ENCODE results near the gene FOXRED2. TPM values are rescaled to one million over a fixed set of nuclear protein-coding genes. Genes with fewer than 3 reads are reported as not detected.

FOXRED2 gene
- polyA plus RNA-seq, 1 donor from 2014 or later = 7.9 TPM

GRCh38 chr22:36478966-36479365 is 27.9 kb downstream of the FOXRED2 start:
- H3F3A ChIP-seq (ENCODE audit: insufficient read depth, low read length, poor library complexity, severe bottlenecking) = no peaks in the 10 kb centered on the region
- H3K79me2 ChIP-seq (replicated peaks; ENCODE audit: insufficient read depth, low read length) = peaks cover 6% of the 10 kb centered on the region
- peaks cover 5% of the 10 kb centered on the region for H3K36me3 ChIP-seq (ENCODE audit: insufficient read depth, low read length)
- H3K4me2 ChIP-seq (ENCODE audit: low read length) = no peak overlapping the region
- H3K27me3 ChIP-seq (ENCODE audit: insufficient read depth, low read depth, low read length) = no peaks in the 10 kb centered on the region
- no peaks in the 10 kb centered on the region for H3K9me2 ChIP-seq (ENCODE audit: insufficient read depth, low read length)
- H4K20me1 ChIP-seq (ENCODE audit: insufficient read depth) = no peaks in the 10 kb centered on the region
- no peak overlapping the region for H2AFZ ChIP-seq (ENCODE audit: low read depth, low read length)
- no peaks in the 10 kb centered on the region for H3K9me3 ChIP-seq (ENCODE audit: low read length)
- no peak overlapping the region for H3K27ac ChIP-seq (ENCODE audit: low read length)
- TF ChIP-seq CTCF (IDR thresholded peaks at IDR 0.05; ENCODE audit: poor library complexity, severe bottlenecking) (no peak), REST (IDR thresholded peaks at IDR 0.05; ENCODE audit: borderline replicate concordance) (no peak), EP300 (conservative IDR thresholded peaks at IDR 0.05; ENCODE audit: poor library complexity, severe bottlenecking) (no peak), POLR2AphosphoS5 (IDR thresholded peaks at IDR 0.05) (no peak), MXI1 (conservative IDR thresholded peaks at IDR 0.05; ENCODE audit: poor library complexity, severe bottlenecking) (no peak), EZH2 (IDR thresholded peaks at IDR 0.05; ENCODE audit: borderline replicate concordance, insufficient read depth, low read length, poor library complexity, severe bottlenecking) (no peak), SMC3 (conservative IDR thresholded peaks at IDR 0.05; ENCODE audit: poor library complexity) (no peak), RAD21 (conservative IDR thresholded peaks at IDR 0.05) (no peak), TAF1 (IDR thresholded peaks at IDR 0.05; ENCODE audit: low read depth) (no peak)
- H3K9ac ChIP-seq (ENCODE audit: low read length) = no peak overlapping the region
- no peak overlapping the region for H3K4me3 ChIP-seq (ENCODE audit: low read length)

GRCh38 chr22:36475341-36475740 is 31.5 kb downstream of the FOXRED2 start:
- H2AFZ ChIP-seq (ENCODE audit: low read depth, low read length) = no peak overlapping the region
- H3K27ac ChIP-seq (ENCODE audit: low read length) = no peak overlapping the region
- H3K36me3 ChIP-seq (ENCODE audit: insufficient read depth, low read length) = peaks cover 5% of the 10 kb centered on the region
- no peaks in the 10 kb centered on the region for H3K79me2 ChIP-seq (replicated peaks; ENCODE audit: insufficient read depth, low read length)
- H3K4me2 ChIP-seq (ENCODE audit: low read length) = no peak overlapping the region
- H3K27me3 ChIP-seq (ENCODE audit: insufficient read depth, low read depth, low read length) = no peaks in the 10 kb centered on the region
- TF ChIP-seq REST (IDR thresholded peaks at IDR 0.05; ENCODE audit: borderline replicate concordance) (no peak), POLR2AphosphoS5 (IDR thresholded peaks at IDR 0.05) (no peak), EZH2 (IDR thresholded peaks at IDR 0.05; ENCODE audit: borderline replicate concordance, insufficient read depth, low read length, poor library complexity, severe bottlenecking) (no peak), EP300 (conservative IDR thresholded peaks at IDR 0.05; ENCODE audit: poor library complexity, severe bottlenecking) (no peak), RAD21 (conservative IDR thresholded peaks at IDR 0.05) (no peak), SMC3 (conservative IDR thresholded peaks at IDR 0.05; ENCODE audit: poor library complexity) (no peak), TAF1 (IDR thresholded peaks at IDR 0.05; ENCODE audit: low read depth) (no peak), MXI1 (conservative IDR thresholded peaks at IDR 0.05; ENCODE audit: poor library complexity, severe bottlenecking) (no peak), CTCF (IDR thresholded peaks at IDR 0.05; ENCODE audit: poor library complexity, severe bottlenecking) (no peak)
- H3K9me2 ChIP-seq (ENCODE audit: insufficient read depth, low read length) = no peaks in the 10 kb centered on the region
- H3K9ac ChIP-seq (ENCODE audit: low read length) = no peak overlapping the region
- no peak overlapping the region for H3K4me3 ChIP-seq (ENCODE audit: low read length)
- no peaks in the 10 kb centered on the region for H3F3A ChIP-seq (ENCODE audit: insufficient read depth, low read length, poor library complexity, severe bottlenecking)
- no peaks in the 10 kb centered on the region for H4K20me1 ChIP-seq (ENCODE audit: insufficient read depth)
- no peaks in the 10 kb centered on the region for H3K9me3 ChIP-seq (ENCODE audit: low read length)

All from neural cell (in vitro differentiated cells).